Tibial nerve (tissue), 4 donors: ENCODE data around the gene KTI12. TPM values are rescaled to one million over a fixed set of nuclear protein-coding genes. Genes with fewer than 3 reads are reported as not detected.

Experiments
- DNase-seq, 2 donors: peaks; one replicate each; pipeline ENCODE4 v3.0.0-alpha.2; 2019; ENCODE audit warnings: low spot score in 2 of 2
- H3K27ac ChIP-seq, 4 donors: fragments of 200-600 bp; sonication (generic) in 3 of 4; one replicate each; pipeline ENCODE4 v1.5.1; 2017 to 2019; ENCODE audit warnings: mild to moderate bottlenecking in 1 of 4
- H3K27me3 ChIP-seq, 2 donors: fragments of 200-600 bp; sonication (generic) in 1 of 2; one replicate each; pipeline versions ENCODE4 v1.5.1 to v1.6.0; 2017 to 2019
- H3K36me3 ChIP-seq, 3 donors: fragments of 200-600 bp; sonication (generic); one replicate each; pipeline ENCODE4 v1.5.1; 2018 to 2019
- H3K4me1 ChIP-seq, 4 donors: fragments of 200-600 bp; sonication (generic) in 3 of 4; one replicate each; pipeline ENCODE4 v1.5.1; 2017 to 2019
- H3K4me3 ChIP-seq, 4 donors: fragments of 200-600 bp; sonication (generic) in 3 of 4; one replicate each; pipeline ENCODE4 v1.5.1; 2017 to 2019; ENCODE audit warnings: mild to moderate bottlenecking in 1 of 4, moderate library complexity in 1 of 4
- H3K9me3 ChIP-seq, 4 donors: fragments of 200-600 bp; sonication (generic) in 3 of 4; one replicate each; pipeline ENCODE4 v1.5.1; 2017 to 2019
- CTCF ChIP-seq, 5 experiments: fragments of 200-600 bp in 3 of 5; fragments of 450-650 bp in 2 of 5; sonication (generic) in 3 of 5; IDR thresholded peaks; one replicate each; pipeline ENCODE4 v1.5.1; 2016 to 2019; ENCODE audit warnings: antibody characterized with exemption in 5 of 5, mild to moderate bottlenecking in 3 of 5, moderate library complexity in 2 of 5
- EP300 ChIP-seq, 2 donors: sonication (generic); formaldehyde crosslinking; IDR thresholded peaks; one replicate each; pipeline ENCODE4 v1.6.1; 2017; ENCODE audit warnings: antibody characterized with exemption in 2 of 2, mild to moderate bottlenecking in 1 of 2
- POLR2A ChIP-seq, 2 donors: fragments of 450-650 bp; IDR thresholded peaks; one replicate each; pipeline ENCODE4 v1.6.1; 2017; ENCODE audit warnings: antibody characterized with exemption in 2 of 2, mild to moderate bottlenecking in 2 of 2, moderate library complexity in 2 of 2
- WGBS, 2 donors: methylation state at CpG; one replicate each; pipeline ENCODE4 v1.1.5; 2018; 5-methylcytosine and 5-hydroxymethylcytosine counted together
- total RNA-seq, 4 donors: library from RNA; depleted of rRNA; stranded (reverse); fragments of >200 nt; gene quantifications; one replicate each; pipeline ENCODE4 v1.1.0, GENCODE V29; 2016

Gene KTI12
- total RNA-seq, 4 donors from 2014 or later = 9.4 to 21.4 (median 10.7) TPM

GRCh38 chr1:52002038-52002917 lies 31.3 kb downstream of the KTI12 start:
- Histone ChIP-seq H3K27me3 (peaks cover 0 to 30% of the 10 kb centered on the region in 2 donors), H3K4me3 (no peak overlapping the region), H3K27ac (no peak overlapping the region), H3K36me3 (no peaks in the 10 kb centered on the region), H3K4me1 (no peaks in the 10 kb centered on the region), H3K9me3 (no peaks in the 10 kb centered on the region)
- peak in 1 of 2 donors; percentile 95 for DNase-seq
- TF ChIP-seq CTCF (IDR thresholded peaks at IDR 0.05) (peak; percentile 77 to 88 (median 81)), EP300 (IDR thresholded peaks at IDR 0.05) (no peak), POLR2A (IDR thresholded peaks at IDR 0.05) (no peak)
- 52 to 53% methylated on average over 9 of the region's 9 CpGs for WGBS, 2 donors

- Histone ChIP-seq H3K4me1 (no peaks in the 10 kb centered on the region), H3K4me3 (no peak overlapping the region), H3K27ac (no peak overlapping the region), H3K9me3 (no peaks in the 10 kb centered on the region), H3K36me3 (no peaks in the 10 kb centered on the region), H3K27me3 (peaks cover 0 to 8% of the 10 kb centered on the region in 2 donors)
- WGBS, 2 donors = 88 to 93% methylated on average over 1 of the region's 1 CpG
- DNase-seq = no peak
- TF ChIP-seq POLR2A (IDR thresholded peaks at IDR 0.05) = no peak
- TF ChIP-seq EP300 (IDR thresholded peaks at IDR 0.05) = no peak
- no peak for TF ChIP-seq CTCF (IDR thresholded peaks at IDR 0.05)
These were observed 34.9 kb downstream of the KTI12 start for GRCh38 chr1:51998701-51999100.

GRCh38 chr1:51997974-51998382 lies 35.6 kb downstream of the KTI12 start:
- TF ChIP-seq POLR2A (IDR thresholded peaks at IDR 0.05) (no peak), EP300 (IDR thresholded peaks at IDR 0.05) (no peak), CTCF (IDR thresholded peaks at IDR 0.05) (no peak)
- Histone ChIP-seq H3K9me3 (no peaks in the 10 kb centered on the region), H3K4me3 (no peak overlapping the region), H3K36me3 (no peaks in the 10 kb centered on the region), H3K4me1 (no peaks in the 10 kb centered on the region), H3K27me3 (peaks cover 0 to 8% of the 10 kb centered on the region in 2 donors), H3K27ac (no peak overlapping the region)
- DNase-seq = no peak
- WGBS, 2 donors = 42 to 43% methylated on average over 5 of the region's 5 CpGs

- DNase-seq = no peak
- H3K27me3 ChIP-seq = peaks cover 0 to 53% of the 10 kb centered on the region in 2 donors
These were observed 43.1 kb downstream of the KTI12 start, which contains the start of gene RAB3B for GRCh38 chr1:51990478-51990965. RAB3B (minus strand) TSS chr1:51990700; CDS start chr1:51977117, 13,583 bp downstream.

More at GRCh38 chr1:51990478-51990965, 43.1 kb downstream of the KTI12 start, which contains the start of gene RAB3B:
- H3K4me3 ChIP-seq = peak within 1 kb of the TSS; percentile 19 to 53 (median 36)
- no peaks in the 10 kb centered on the region for H3K36me3 ChIP-seq
- TF ChIP-seq POLR2A (IDR thresholded peaks at IDR 0.05) = no peak
- TF ChIP-seq EP300 (IDR thresholded peaks at IDR 0.05) = no peak
- TF ChIP-seq CTCF (IDR thresholded peaks at IDR 0.05) = no peak
- H3K9me3 ChIP-seq = no peaks in the 10 kb centered on the region
- WGBS, 2 donors = 5 to 6% methylated on average over 4 to 27 of the region's 46 CpGs
- no peak within 1 kb of the TSS for H3K27ac ChIP-seq
- H3K4me1 ChIP-seq = peaks cover 0 to 11% (median 3%) of the 10 kb centered on the region in 4 donors
